ENCODE data around the gene MAZ. TPM values are rescaled to one million over a fixed set of nuclear protein-coding genes. Genes with fewer than 3 reads are reported as not detected.

MAZ gene
- total and polyA plus RNA-seq, 2 of the 13 experiments (the other 11 are each of a cell fraction or from before 2014, with no cell fraction given) = 203 to 277 TPM

DNA sequence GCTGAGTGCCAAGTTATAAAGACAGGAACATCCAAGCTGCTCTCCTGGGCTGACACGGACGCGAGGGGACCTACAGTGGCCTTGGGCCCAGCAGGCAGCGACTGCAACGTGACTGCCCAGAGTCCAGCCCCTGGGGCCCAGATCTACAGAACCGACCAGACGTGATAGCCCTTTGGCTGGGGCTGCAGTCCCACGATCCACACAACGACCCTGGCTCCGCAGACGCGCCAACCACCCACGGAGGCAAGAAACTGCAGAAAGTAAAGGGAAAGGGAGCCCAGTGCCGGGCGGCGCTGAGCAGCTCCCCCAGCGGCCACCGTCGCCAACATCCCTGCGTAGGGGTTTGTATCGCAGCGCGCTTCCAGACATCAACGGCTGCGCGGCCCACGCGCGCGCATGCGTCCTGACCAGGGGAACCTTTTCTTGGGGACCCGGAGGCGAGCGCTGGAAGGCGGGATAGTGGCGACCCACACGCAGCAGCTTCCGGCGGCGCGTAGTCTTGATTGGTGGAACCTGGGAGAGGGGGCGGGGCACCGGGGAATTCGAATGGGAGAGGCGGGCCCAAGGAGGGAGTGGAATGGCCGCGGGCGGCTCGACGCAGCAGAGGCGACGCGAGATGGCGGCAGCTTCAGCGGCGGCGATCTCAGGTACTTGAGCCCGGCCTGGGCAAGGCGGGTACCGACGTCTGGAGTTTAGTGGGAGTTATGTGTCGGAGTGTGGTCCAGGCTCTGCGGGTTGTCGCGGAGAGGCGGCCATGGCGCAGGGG lies 16.0 kb upstream of the MAZ start, which contains the start of gene KIF22 (continued):
- TF ChIP-seq, protein P1, sequence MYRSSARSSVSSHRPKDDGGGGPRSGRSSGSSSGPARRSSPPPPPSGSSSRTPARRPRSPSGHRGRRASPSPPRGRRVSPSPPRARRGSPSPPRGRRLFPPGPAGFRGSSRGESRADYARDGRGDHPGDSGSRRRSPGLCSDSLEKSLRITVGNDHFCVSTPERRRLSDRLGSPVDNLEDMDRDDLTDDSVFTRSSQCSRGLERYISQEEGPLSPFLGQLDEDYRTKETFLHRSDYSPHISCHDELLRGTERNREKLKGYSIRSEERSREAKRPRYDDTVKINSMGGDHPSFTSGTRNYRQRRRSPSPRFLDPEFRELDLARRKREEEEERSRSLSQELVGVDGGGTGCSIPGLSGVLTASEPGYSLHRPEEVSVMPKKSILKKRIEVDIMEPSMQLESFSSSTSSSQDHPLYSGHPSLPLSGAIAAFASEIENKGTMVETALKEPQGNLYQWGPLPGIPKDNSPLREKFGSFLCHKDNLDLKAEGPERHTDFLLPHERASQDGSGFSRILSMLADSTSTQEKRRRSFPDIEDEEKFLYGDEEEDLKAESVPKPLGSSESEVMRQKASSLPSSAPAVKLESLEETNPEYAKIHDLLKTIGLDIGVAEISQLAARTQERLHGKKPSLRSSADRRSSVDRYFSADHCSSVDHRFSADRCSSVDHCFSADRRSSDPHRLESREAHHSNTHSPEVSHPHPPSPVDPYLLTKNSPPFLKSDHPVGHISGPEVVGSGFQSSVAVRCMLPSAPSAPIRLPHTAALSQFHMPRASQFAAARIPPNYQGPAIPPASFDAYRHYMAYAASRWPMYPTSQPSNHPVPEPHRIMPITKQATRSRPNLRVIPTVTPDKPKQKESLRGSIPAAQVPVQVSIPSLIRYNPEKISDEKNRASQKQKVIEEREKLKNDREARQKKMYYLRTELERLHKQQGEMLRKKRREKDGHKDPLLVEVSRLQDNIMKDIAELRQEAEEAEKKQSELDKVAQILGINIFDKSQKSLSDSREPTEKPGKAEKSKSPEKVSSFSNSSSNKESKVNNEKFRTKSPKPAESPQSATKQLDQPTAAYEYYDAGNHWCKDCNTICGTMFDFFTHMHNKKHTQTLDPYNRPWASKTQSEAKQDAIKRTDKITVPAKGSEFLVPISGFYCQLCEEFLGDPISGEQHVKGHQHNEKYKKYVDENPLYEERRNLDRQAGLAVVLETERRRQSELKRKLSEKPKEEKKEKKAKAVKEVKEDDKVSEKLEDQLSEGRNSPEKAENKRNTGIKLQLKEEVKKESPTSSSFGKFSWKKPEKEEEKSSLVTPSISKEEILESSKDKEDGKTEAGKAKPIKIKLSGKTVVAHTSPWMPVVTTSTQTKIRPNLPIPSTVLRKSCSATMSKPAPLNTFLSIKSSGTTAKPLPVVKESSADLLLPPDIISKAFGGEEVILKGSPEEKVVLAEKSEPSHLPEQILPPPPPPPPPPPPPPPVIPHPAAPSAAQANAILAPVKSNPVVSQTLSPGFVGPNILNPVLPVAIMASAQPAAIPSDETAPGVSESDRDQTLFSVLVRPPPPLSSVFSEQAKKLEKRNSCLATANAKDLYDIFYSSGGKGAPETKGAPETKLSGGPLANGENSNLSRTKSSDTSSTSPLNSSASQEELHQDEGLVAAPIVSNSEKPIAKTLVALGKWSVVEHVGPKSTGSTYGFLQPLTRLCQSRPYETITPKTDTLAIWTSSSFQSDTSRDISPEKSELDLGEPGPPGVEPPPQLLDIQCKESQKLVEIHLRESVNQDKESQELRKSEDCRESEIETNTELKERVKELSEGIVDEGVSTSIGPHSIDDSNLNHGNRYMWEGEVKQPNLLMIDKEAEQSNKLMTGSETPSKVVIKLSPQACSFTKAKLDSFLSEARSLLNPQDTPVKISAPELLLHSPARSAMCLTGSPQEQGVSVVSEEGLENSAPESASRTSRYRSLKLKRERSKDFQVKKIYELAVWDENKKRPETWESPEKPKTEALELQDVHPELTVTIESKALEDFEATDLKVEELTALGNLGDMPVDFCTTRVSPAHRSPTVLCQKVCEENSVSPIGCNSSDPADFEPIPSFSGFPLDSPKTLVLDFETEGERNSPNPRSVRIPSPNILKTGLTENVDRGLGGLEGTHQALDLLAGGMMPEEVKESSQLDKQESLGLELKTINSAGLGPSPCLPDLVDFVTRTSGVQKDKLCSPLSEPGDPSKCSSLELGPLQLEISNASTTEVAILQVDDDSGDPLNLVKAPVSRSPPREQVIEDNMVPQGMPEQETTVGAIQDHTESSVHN (CRISPR knock-in tag; IDR thresholded peaks at IDR 0.05) = 0 out of 2 replicates have a peak, but pooled peaks have one; percentile 58
- TF ChIP-seq, protein P2, sequence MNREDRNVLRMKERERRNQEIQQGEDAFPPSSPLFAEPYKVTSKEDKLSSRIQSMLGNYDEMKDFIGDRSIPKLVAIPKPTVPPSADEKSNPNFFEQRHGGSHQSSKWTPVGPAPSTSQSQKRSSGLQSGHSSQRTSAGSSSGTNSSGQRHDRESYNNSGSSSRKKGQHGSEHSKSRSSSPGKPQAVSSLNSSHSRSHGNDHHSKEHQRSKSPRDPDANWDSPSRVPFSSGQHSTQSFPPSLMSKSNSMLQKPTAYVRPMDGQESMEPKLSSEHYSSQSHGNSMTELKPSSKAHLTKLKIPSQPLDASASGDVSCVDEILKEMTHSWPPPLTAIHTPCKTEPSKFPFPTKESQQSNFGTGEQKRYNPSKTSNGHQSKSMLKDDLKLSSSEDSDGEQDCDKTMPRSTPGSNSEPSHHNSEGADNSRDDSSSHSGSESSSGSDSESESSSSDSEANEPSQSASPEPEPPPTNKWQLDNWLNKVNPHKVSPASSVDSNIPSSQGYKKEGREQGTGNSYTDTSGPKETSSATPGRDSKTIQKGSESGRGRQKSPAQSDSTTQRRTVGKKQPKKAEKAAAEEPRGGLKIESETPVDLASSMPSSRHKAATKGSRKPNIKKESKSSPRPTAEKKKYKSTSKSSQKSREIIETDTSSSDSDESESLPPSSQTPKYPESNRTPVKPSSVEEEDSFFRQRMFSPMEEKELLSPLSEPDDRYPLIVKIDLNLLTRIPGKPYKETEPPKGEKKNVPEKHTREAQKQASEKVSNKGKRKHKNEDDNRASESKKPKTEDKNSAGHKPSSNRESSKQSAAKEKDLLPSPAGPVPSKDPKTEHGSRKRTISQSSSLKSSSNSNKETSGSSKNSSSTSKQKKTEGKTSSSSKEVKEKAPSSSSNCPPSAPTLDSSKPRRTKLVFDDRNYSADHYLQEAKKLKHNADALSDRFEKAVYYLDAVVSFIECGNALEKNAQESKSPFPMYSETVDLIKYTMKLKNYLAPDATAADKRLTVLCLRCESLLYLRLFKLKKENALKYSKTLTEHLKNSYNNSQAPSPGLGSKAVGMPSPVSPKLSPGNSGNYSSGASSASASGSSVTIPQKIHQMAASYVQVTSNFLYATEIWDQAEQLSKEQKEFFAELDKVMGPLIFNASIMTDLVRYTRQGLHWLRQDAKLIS (CRISPR knock-in tag; IDR thresholded peaks at IDR 0.05) = no peak
- TF ChIP-seq, protein P3, sequence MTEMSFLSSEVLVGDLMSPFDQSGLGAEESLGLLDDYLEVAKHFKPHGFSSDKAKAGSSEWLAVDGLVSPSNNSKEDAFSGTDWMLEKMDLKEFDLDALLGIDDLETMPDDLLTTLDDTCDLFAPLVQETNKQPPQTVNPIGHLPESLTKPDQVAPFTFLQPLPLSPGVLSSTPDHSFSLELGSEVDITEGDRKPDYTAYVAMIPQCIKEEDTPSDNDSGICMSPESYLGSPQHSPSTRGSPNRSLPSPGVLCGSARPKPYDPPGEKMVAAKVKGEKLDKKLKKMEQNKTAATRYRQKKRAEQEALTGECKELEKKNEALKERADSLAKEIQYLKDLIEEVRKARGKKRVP (CRISPR knock-in tag; IDR thresholded peaks at IDR 0.05) = peak in 1 of 2 experiments; percentile 69; a peak in 1 of 4 replicates
- TF ChIP-seq NFATC3 (CRISPR knock-in tag; IDR thresholded peaks at IDR 0.05) = peak; percentile 71
- no peak; the same call in 1 of the 2 replicates for TF ChIP-seq HMG20A (CRISPR knock-in tag; IDR thresholded peaks at IDR 0.05; ENCODE audit: borderline replicate concordance)
- TF ChIP-seq ZNF614 (CRISPR knock-in tag; IDR thresholded peaks at IDR 0.05; ENCODE audit: borderline replicate concordance) = peak; percentile 96
- TF ChIP-seq SAP130 (CRISPR knock-in tag; IDR thresholded peaks at IDR 0.05; ENCODE audit: low read depth) = peak; percentile 98
- TF ChIP-seq, protein P4, sequence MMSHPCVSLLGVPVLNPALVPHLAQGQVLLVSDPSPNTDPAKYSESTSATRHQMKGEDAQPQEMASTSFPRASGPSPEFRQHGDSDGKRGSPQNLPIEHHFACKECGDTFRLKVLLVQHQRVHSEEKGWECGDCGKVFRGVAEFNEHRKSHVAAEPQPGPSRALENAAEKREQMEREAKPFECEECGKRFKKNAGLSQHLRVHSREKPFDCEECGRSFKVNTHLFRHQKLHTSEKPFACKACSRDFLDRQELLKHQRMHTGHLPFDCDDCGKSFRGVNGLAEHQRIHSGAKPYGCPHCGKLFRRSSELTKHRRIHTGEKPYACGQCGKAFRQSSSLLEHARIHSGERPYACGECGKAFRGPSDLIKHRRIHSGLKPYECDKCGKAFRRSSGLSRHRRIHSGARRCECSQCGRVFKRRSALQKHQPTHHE (CRISPR knock-in tag; IDR thresholded peaks at IDR 0.05; ENCODE audit: borderline replicate concordance) = no peak; the same call in 1 of the 2 replicates
- 0 out of 2 replicates have a peak, but pooled peaks have one; percentile 78 for TF ChIP-seq ZNF879 (CRISPR knock-in tag; IDR thresholded peaks at IDR 0.05)
- TF ChIP-seq KLF9 (CRISPR knock-in tag; IDR thresholded peaks at IDR 0.05; ENCODE audit: low read depth) = peak; percentile 89

Measured in HepG2 (cell line).